GM23248 (cell line): Measurements from ENCODE around the gene WFS1. TPM values are rescaled to one million over a fixed set of nuclear protein-coding genes. Genes with fewer than 3 reads are reported as not detected.

ENCODE experiments used
- DNase-seq: peaks from one replicate; pipeline ENCODE4 v3.0.0-alpha.2; 2015
- H2AFZ ChIP-seq: fragments of 200-600 bp; sonication (generic); 2 replicates; pipeline ENCODE4 v1.6.1; 2016; ENCODE audit warnings: antibody characterized with exemption
- H3F3A ChIP-seq: fragments of 200-600 bp; sonication (generic); 2 replicates; pipeline ENCODE4 v1.6.1; 2016; ENCODE audit warnings: mild to moderate bottlenecking, antibody characterized with exemption, mixed run types; ENCODE audit not compliant: insufficient read depth
- H3K27ac ChIP-seq: fragments of 200-600 bp; sonication (generic); 2 replicates; pipeline ENCODE4 v1.5.1; 2016; ENCODE audit warnings: mild to moderate bottlenecking
- H3K27me3 ChIP-seq: fragments of 200-600 bp; sonication (generic); replicated peaks from 2 replicates; pipeline ENCODE4 v1.6.1; 2016; ENCODE audit warnings: mild to moderate bottlenecking; ENCODE audit not compliant: insufficient read depth
- H3K36me3 ChIP-seq: fragments of 200-600 bp; sonication (generic); 2 replicates; pipeline ENCODE4 v1.6.1; 2016; ENCODE audit warnings: low read depth, mild to moderate bottlenecking
- H3K4me1 ChIP-seq: fragments of 200-600 bp; sonication (generic); 2 replicates; pipeline ENCODE4 v1.6.1; 2016; ENCODE audit warnings: mild to moderate bottlenecking; ENCODE audit not compliant: insufficient read depth
- H3K4me2 ChIP-seq: fragments of 200-600 bp; sonication (generic); one replicate; pipeline ENCODE4 v1.6.1; 2016; ENCODE audit warnings: mild to moderate bottlenecking; ENCODE audit not compliant: unreplicated experiment
- H3K4me3 ChIP-seq: fragments of 200-600 bp; sonication (generic); 2 replicates; pipeline ENCODE4 v1.5.1; 2016; ENCODE audit warnings: mild to moderate bottlenecking
- H3K79me2 ChIP-seq: fragments of 200-600 bp; sonication (generic); 2 replicates; pipeline ENCODE4 v1.6.1; 2016; ENCODE audit warnings: mild to moderate bottlenecking; ENCODE audit not compliant: insufficient read depth
- H3K9ac ChIP-seq: fragments of 200-600 bp; sonication (generic); 2 replicates; pipeline ENCODE4 v1.6.1; 2016; ENCODE audit warnings: mild to moderate bottlenecking
- H3K9me2 ChIP-seq: fragments of 200-600 bp; sonication (generic); 2 replicates; pipeline ENCODE4 v1.6.1; 2016; ENCODE audit warnings: mixed run types, mild to moderate bottlenecking, moderate library complexity; ENCODE audit not compliant: insufficient read depth
- H3K9me3 ChIP-seq: fragments of 200-600 bp; sonication (generic); one replicate; pipeline ENCODE4 v1.6.1; 2017; ENCODE audit warnings: low read depth
- H4K20me1 ChIP-seq: fragments of 200-600 bp; sonication (generic); 2 replicates; pipeline ENCODE4 v1.6.0; 2016; ENCODE audit not compliant: insufficient read depth
- EZH2 ChIP-seq: fragments of 200-600 bp; sonication (generic); IDR thresholded peaks from 2 replicates; pipeline ENCODE4 v1.6.1; 2018; ENCODE audit warnings: antibody characterized with exemption, mild to moderate bottlenecking; ENCODE audit not compliant: insufficient read depth, poor library complexity, severe bottlenecking
- EZH2phosphoT487 ChIP-seq: fragments of 200-600 bp; sonication (generic); IDR thresholded peaks from 2 replicates; pipeline ENCODE4 v1.6.1; 2018; ENCODE audit warnings: antibody characterized with exemption, moderate library complexity, mild to moderate bottlenecking, low read depth; ENCODE audit not compliant: insufficient read depth
- WGBS, 2 experiments: methylation state at CpG; one replicate each; pipeline ENCODE4 v1.1.6; 2015 to 2017; ENCODE audit warnings: low lambda C conversion rate in 2 of 2, low coverage in 1 of 2; ENCODE audit errors: missing lambda C conversion rate in 2 of 2; 5-methylcytosine and 5-hydroxymethylcytosine counted together
- in situ Hi-C: fragments of 300-500 bp; cut with MboI; formaldehyde crosslinking; loops from 2 replicates; pipeline ENCODE4 v1.15.0; 2020
- polyA plus RNA-seq: library from polyadenylated mRNA; unstranded; fragments of >200 nt; fragmentation: Nextera tagmentation; extraction: Ambion mirVana; gene quantifications from 2 replicates; pipeline ENCODE4 v1.2.1, GENCODE V29; 2016
- total RNA-seq: library from RNA; depleted of rRNA; stranded (reverse); fragments of >200 nt; shearing (Covaris generic); gene quantifications from 2 replicates; pipeline ENCODE4 v1.2.3, GENCODE V29; 2014

Gene WFS1
- total and polyA plus RNA-seq, 2 experiments from 2014 or later, result 24.2 to 24.4 TPM

DNA sequence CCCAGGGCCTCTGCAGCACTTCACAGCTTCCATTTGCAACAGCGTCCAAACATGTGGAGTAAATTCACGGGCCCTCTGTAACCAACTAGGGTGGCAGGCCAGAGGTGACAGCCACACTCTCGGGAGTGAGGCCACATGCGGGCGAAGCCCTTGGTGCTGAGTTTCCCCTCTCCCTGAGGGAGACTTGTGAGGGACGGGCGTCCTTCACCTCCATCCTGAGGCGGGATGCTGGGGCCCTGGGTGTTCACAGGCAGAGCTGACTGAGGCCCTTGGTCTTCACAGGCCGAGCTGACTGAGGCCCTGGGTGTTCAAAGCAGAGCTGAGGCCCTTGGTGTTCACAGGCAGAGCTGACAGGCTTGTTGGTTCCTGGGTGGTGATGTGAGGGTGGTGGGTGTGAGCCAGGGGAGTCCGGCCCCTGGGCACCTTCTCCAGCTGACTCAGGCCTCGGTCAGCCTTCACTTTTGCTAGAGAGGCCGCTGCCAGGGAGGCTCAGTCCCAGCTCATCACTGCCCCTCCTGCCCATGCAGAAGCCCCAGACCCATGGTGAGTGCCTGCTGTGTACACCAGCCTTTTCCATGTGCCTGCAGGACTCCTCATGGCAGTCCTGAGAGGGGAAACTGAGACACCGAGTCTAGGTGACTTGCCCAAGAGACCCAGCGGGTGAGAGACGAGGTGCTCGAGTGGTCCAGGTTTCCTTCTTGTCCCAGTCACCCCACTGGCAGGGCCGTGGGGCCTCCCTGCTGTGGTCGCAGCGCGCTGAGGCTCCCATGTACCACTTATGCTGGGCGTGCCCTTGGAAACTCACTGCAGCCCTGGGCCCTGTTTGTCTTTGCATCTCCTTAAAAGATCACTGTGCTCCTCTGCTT lies 8.5 kb downstream of the WFS1 start:
- DNase-seq, result no peak
- 89% methylated on average over 21 of the region's 21 CpGs for WGBS, 2 experiments

DNA sequence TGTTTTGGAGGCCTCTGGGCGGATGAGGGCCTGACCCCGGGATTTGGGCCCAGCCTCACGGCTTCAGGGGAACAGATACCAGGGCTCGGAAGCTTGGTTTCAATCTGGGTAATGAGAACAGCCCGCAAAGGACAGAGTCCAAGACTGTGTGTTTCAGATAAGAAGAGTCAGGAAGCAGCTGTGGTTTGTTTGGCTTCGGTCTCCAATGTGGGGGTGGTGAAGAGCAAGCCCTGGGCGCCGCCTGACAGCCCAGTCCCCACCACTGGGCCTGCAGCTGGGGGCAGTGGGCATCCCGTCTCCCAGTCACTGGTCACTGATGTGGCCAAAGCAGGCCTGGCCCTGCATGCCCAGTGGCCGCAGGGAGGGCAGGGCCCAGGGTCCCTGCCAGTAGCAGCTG lies 9.1 kb downstream of the WFS1 start:
- 83 to 84% methylated on average over 10 of the region's 10 CpGs for WGBS, 2 experiments
- Histone ChIP-seq H3K9ac (no peak overlapping the region), H3K4me3 (no peak overlapping the region), H3F3A (peaks cover 1% of the 10 kb centered on the region), H2AFZ (no peak overlapping the region), H4K20me1 (no peaks in the 10 kb centered on the region), H3K4me1 (peaks cover 1% of the 10 kb centered on the region; the same call in 1 of the 2 replicates), H3K36me3 (no peaks in the 10 kb centered on the region; the same call in 1 of the 2 replicates), H3K9me3 (no peaks in the 10 kb centered on the region), H3K4me2 (no peak overlapping the region), H3K27me3 (no peaks in the 10 kb centered on the region), H3K9me2 (no peaks in the 10 kb centered on the region), H3K79me2 (peaks cover 3% of the 10 kb centered on the region; the same call in 1 of the 2 replicates), H3K27ac (no peak overlapping the region)
- in situ Hi-C loops, result no loop called here
- TF ChIP-seq EZH2phosphoT487 (no peak), EZH2 (no peak)
- no peak for DNase-seq

More for the DNA sequence above, 8.5 kb downstream of the WFS1 start:
- H3K4me3 ChIP-seq, result no peak overlapping the region
- H3K4me1 ChIP-seq, result peaks cover 7% of the 10 kb centered on the region
- no peaks in the 10 kb centered on the region for H3K9me2 ChIP-seq
- no peak overlapping the region for H3K9ac ChIP-seq
- in situ Hi-C loops, result no loop called here
- H3K27me3 ChIP-seq, result no peaks in the 10 kb centered on the region
- H3F3A ChIP-seq, result peaks cover 7% of the 10 kb centered on the region
- H4K20me1 ChIP-seq, result 0 out of 2 replicates have a peak, but pooled peaks cover 5% of the 10 kb centered on the region
- H3K27ac ChIP-seq, result no peak overlapping the region
- no peak overlapping the region for H3K4me2 ChIP-seq
- H3K79me2 ChIP-seq, result peaks cover 3% of the 10 kb centered on the region; the same call in 1 of the 2 replicates
- no peaks in the 10 kb centered on the region for H3K9me3 ChIP-seq
- no peaks in the 10 kb centered on the region; the same call in 1 of the 2 replicates for H3K36me3 ChIP-seq
- H2AFZ ChIP-seq, result no peak overlapping the region
- TF ChIP-seq EZH2phosphoT487, result no peak
- no peak for TF ChIP-seq EZH2

DNA sequence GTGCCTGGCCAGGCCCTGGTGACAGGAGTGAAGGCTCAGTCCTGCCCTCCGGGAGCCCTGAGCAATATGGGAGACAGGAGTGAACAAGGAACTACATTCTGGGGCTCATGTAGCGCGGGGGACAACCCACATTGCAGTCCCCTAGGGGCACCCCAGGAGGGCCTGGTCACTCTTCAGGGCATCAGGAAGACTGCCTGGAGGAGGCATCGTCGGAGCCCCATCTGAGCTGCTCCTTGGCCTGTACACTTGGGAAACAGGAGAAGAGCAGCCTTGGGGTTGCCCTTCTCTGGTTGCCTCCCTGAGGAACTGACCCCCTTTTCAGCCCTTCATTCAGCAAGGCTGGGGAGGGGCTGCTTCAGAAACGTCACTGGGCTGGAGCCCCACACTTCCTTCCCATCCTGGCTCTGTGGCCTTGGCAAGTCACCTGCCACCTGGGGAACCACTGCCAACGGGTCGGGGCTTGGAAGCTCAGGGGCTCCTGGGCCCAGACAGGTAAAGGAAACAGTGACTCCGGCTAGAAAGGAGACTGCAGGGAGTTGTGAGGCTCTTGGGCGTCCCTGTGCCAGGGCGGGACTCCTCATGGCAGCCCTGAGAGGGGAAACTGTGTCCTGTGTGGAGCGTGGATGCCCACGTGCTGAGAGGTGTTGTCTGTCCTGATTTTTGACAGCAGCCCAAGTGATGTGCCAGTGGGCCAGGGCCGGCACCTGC lies 10.1 kb downstream of the WFS1 start:
- Histone ChIP-seq H3K9me3 (no peaks in the 10 kb centered on the region), H3K79me2 (peaks cover 3% of the 10 kb centered on the region; the same call in 1 of the 2 replicates), H3K27ac (no peak overlapping the region), H3K9ac (no peak overlapping the region), H3K4me3 (no peak overlapping the region), H3F3A (no peaks in the 10 kb centered on the region), H3K9me2 (no peaks in the 10 kb centered on the region), H3K27me3 (no peaks in the 10 kb centered on the region), H3K36me3 (no peaks in the 10 kb centered on the region; the same call in 1 of the 2 replicates), H2AFZ (no peak overlapping the region), H4K20me1 (no peaks in the 10 kb centered on the region), H3K4me2 (no peak overlapping the region), H3K4me1 (no peaks in the 10 kb centered on the region)
- no peak for DNase-seq
- in situ Hi-C loops, result no loop called here
- WGBS, 2 experiments, result 92 to 96% methylated on average over 13 to 14 of the region's 14 CpGs
- no peak for TF ChIP-seq EZH2
- no peak for TF ChIP-seq EZH2phosphoT487

- no peaks in the 10 kb centered on the region for H4K20me1 ChIP-seq
- H3K4me2 ChIP-seq, result no peak overlapping the region
- H3K9me3 ChIP-seq, result no peaks in the 10 kb centered on the region
- no peaks in the 10 kb centered on the region for H3K27me3 ChIP-seq
- H3K4me1 ChIP-seq, result no peaks in the 10 kb centered on the region
- no peak for TF ChIP-seq EZH2phosphoT487
- no peak for TF ChIP-seq EZH2
- H3K9me2 ChIP-seq, result no peaks in the 10 kb centered on the region
- no peak overlapping the region for H2AFZ ChIP-seq
- DNase-seq, result no peak
- 84 to 89% methylated on average over 16 of the region's 16 CpGs for WGBS, 2 experiments
- no peaks in the 10 kb centered on the region for H3F3A ChIP-seq
- no peaks in the 10 kb centered on the region; the same call in 1 of the 2 replicates for H3K36me3 ChIP-seq
- no peak overlapping the region for H3K27ac ChIP-seq
- no peaks in the 10 kb centered on the region; the same call in 1 of the 2 replicates for H3K79me2 ChIP-seq
- in situ Hi-C loops, result no loop called here
- H3K9ac ChIP-seq, result no peak overlapping the region
- H3K4me3 ChIP-seq, result no peak overlapping the region
Measured at GRCh38 chr4:6280365-6280996, 10.8 kb downstream of the WFS1 start.
